ENCODE results near the gene OR1J2. TPM values are rescaled to one million over a fixed set of nuclear protein-coding genes. Genes with fewer than 3 reads are reported as not detected.

The OR1J2 gene
- total and polyA plus RNA-seq, 9 of the 15 experiments (the other 6 are each of a cell fraction or from before 2014, with no cell fraction given) = not detected

GRCh38 chr9:122479062-122479461, 31.5 kb upstream of the OR1J2 start:
- Histone ChIP-seq H3K79me2 (ENCODE audit: control insufficient read depth, insufficient read depth, low read length) (no peaks in the 10 kb centered on the region), H3K9ac (ENCODE audit: insufficient read depth in 1 of 2, low read depth in 2 of 2, low read length in 2 of 2) (no peak overlapping the region), H4K20me1 (replicated peaks; ENCODE audit: control insufficient read depth, insufficient read depth, low read length) (no peaks in the 10 kb centered on the region), H3K27ac (ENCODE audit: extremely low read depth, low read depth, low read length) (no peak overlapping the region), H3K9me1 (ENCODE audit: control insufficient read depth, insufficient read depth, low read length) (no peaks in the 10 kb centered on the region), H3K4me3 (no peak overlapping the region), H3K4me2 (ENCODE audit: insufficient read depth, low read length) (no peak overlapping the region), H3K9me3 (replicated peaks; ENCODE audit: control insufficient read depth, insufficient read depth, low read depth, low read length) (no peaks in the 10 kb centered on the region), H3K27me3 (ENCODE audit: control insufficient read depth in 2 of 2, insufficient read depth in 2 of 2, low read length in 2 of 2) (peaks cover 3 to 16% of the 10 kb centered on the region in 2 experiments; a peak in 3 of 5 replicates), H3K4me1 (replicated peaks in 1 of 2; ENCODE audit: control insufficient read depth in 2 of 2, insufficient read depth in 2 of 2, low read length in 2 of 2) (peaks cover 0 to 4% of the 10 kb centered on the region in 2 experiments; a peak in 2 of 5 replicates), H3K36me3 (ENCODE audit: control insufficient read depth, insufficient read depth, low read length) (no peaks in the 10 kb centered on the region), H2AFZ (ENCODE audit: low read depth, low read length) (no peak overlapping the region)
- FAIRE-seq = no peak
- intact Hi-C loops (cut with micrococcal nuclease) (no loop called here), in situ Hi-C loops (cut with MboI) (no loop called here)
- POLR2A ChIA-PET = no interaction called here
- DNase-seq (ENCODE audit: extremely low read depth in 1 of 4, low spot score in 3 of 4) = no peak
- TF ChIP-seq CEBPG (CRISPR knock-in tag; IDR thresholded peaks at IDR 0.05) = no peak
- TF ChIP-seq CEBPG (tag; conservative IDR thresholded peaks at IDR 0.05 in 1 of 2, IDR thresholded peaks at IDR 0.05 in 1 of 2) = no peak
- no peak for TF ChIP-seq JUNB (CRISPR knock-in tag; conservative IDR thresholded peaks at IDR 0.05)
- no peak for TF ChIP-seq CHAMP1 (IDR thresholded peaks at IDR 0.05)
- no peak for TF ChIP-seq ATF3 (IDR thresholded peaks at IDR 0.05)
- no peak for TF ChIP-seq ATF3 (CRISPR knock-in tag; conservative IDR thresholded peaks at IDR 0.05)
- no peak for TF ChIP-seq ZNF444 (CRISPR knock-in tag; IDR thresholded peaks at IDR 0.05)
- TF ChIP-seq E2F1 (CRISPR knock-in tag; IDR thresholded peaks at IDR 0.05) = no peak
- no peak for TF ChIP-seq HOMEZ (CRISPR knock-in tag; IDR thresholded peaks at IDR 0.05)
- TF ChIP-seq SMAD3 (CRISPR knock-in tag; conservative IDR thresholded peaks at IDR 0.05) = no peak
- TF ChIP-seq POLR3G (IDR thresholded peaks at IDR 0.05; ENCODE audit: extremely low read depth, insufficient read length, insufficient replicate concordance) = no peak
- TF ChIP-seq HDAC6 (IDR thresholded peaks at IDR 0.05; ENCODE audit: low read depth, low read length) = no peak
- TF ChIP-seq HMG20A (CRISPR knock-in tag; conservative IDR thresholded peaks at IDR 0.05) = no peak
- BruUV-seq (replicated peaks) = no TSS peak
- no peak for ATAC-seq
- 4% methylated on average over 5 of the region's 5 CpGs for WGBS (ENCODE audit: insufficient coverage, low coverage, missing lambda C conversion rate)
- CTCF ChIA-PET (ENCODE audit: low intra/inter-chr PET ratio) = no interaction called here

Measured in K562 (cell line).